Activated CD4-positive, alpha-beta memory T cell treated with anti-CD3 and anti-CD28 coated beads for 36 hours (primary cell): ENCODE measurements around the gene KDM8. TPM values are rescaled to one million over a fixed set of nuclear protein-coding genes. Genes with fewer than 3 reads are reported as not detected.
"Not testable (repeated sequence)": the region's sequence is repeated elsewhere in the genome, so short reads cannot be mapped to it uniquely, and the experiment has no call there.

ENCODE experiments used
- CTCF ChIA-PET: fragments of 350-600 bp; sonication (Branson Sonifier 250); formaldehyde crosslinking; loops from one replicate; lab custom pipeline; 2021; ENCODE audit warnings: antibody characterized with exemption, inconsistent platforms; lab: Charles Lee
- POLR2A ChIA-PET: fragments of 350-600 bp; sonication (Branson Sonifier 250); formaldehyde crosslinking; loops from one replicate; lab custom pipeline; 2021; ENCODE audit warnings: antibody characterized with exemption; lab: Charles Lee
- DNase-seq: peaks from one replicate; pipeline ENCODE4 v3.0.0-alpha.2; 2020
- H3K27ac Mint-ChIP-seq: one replicate; pipeline ENCODE4 v1.8.0; 2021; ENCODE audit warnings: mixed read lengths
- H3K27me3 Mint-ChIP-seq: one replicate; pipeline ENCODE4 v1.8.0; 2021; ENCODE audit warnings: mixed read lengths
- H3K36me3 Mint-ChIP-seq: one replicate; pipeline ENCODE4 v1.8.0; 2021; ENCODE audit warnings: mixed read lengths
- H3K4me1 Mint-ChIP-seq: one replicate; pipeline ENCODE4 v1.8.0; 2021; ENCODE audit warnings: low read depth, mixed read lengths
- H3K4me3 Mint-ChIP-seq: one replicate; pipeline ENCODE4 v1.8.0; 2021; ENCODE audit warnings: mild to moderate bottlenecking, mixed read lengths
- H3K9me3 Mint-ChIP-seq: one replicate; pipeline ENCODE4 v1.8.0; 2021; ENCODE audit warnings: mixed read lengths
- intact Hi-C: fragments of 100-400 bp; cut with micrococcal nuclease; formaldehyde crosslinking; loops from one replicate; pipeline ENCODE4 v1.15.1; 2023
- total RNA-seq, 2 experiments: library from RNA; stranded (reverse); gene quantifications; one replicate each; pipeline ENCODE4 v1.2.3, GENCODE V29; 2021

The KDM8 gene
- total RNA-seq, 2 experiments from 2014 or later: 8.7 to 9.7 TPM

DNA sequence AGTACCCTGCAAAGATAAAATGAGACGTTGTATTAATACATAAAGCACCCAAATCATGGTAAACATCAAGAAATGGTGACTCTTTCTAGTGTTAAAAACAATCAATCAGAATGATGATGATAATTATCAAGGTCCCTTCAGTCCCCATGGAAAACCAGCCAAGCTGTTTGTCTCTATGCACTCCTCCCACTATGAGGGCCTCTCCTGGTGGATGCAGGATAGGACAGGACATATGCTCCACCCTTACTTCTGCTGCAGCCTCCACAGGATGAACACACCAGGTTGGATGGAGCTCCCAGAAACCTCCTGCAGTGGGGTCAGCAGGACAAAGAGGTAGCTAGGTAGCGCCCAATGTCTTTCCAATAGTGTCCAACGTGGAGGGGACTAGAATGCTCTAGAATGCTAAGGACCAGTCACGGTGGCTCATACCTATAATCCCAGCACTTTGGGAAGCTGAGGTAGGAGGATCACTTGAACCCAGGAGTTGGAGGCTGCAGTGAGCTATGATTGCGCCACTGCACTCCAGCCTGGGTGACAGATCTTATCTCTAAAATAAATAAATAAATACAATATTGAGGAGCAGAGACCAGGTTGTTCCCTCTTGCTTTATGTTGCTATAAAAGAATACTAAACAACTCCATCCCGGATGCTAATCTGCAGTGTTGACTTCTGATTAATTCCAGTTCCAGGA, 9.9 kb upstream of the KDM8 start:
- no peak overlapping the region for H3K4me3 Mint-ChIP-seq
- CTCF ChIA-PET: interaction anchor here (1.0 to 1.1 kb wide), 2 partner anchors 45 to 175 kb away, joined by 3 to 4 read pairs; no protein-coding TSS in a partner anchor
- POLR2A ChIA-PET: interaction anchor here (1.1 to 2.1 kb wide), 3 partner anchors 10 to 174 kb away, joined by 3 to 6 read pairs (median 4); partner anchors contain the start of gene KDM8
- DNase-seq: no peak
- intact Hi-C loops: no loop called here
- H3K9me3 Mint-ChIP-seq: peaks cover 11% of the 10 kb centered on the region
- H3K4me1 Mint-ChIP-seq: peaks cover 36% of the 10 kb centered on the region
- no peaks in the 10 kb centered on the region for H3K27me3 Mint-ChIP-seq
- no peaks in the 10 kb centered on the region for H3K36me3 Mint-ChIP-seq
- H3K27ac Mint-ChIP-seq: no peak overlapping the region

DNA sequence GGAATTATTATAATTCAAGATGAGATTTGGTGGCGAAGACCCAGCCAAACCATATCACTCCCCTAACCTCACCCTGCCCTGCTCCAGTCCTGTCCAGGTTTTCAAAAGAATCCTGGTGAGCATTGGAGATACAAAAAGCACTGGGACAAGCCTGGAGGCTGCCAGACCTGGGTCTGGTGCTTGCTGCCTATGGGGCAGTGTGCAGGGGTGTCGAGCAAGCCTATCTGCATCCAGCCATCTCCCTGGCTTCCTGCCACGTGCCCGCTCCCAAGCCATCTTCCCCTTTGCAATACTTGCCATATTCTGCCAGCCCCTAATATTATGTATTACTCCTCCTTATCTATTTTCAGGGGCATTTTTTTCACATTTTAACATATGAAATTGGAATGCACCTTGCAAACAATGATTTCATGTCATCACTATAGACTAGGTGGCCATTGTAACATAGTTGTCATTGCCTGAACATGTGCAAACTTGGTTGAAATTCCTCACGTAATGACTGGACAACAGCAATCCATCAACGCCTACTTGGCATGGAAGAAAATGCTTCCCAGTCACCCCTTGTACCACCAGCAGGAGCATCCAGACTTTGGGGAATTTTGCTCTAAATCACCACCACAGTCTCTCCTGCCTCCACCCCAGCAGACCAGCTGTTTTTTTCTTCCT, 8.1 kb upstream of the KDM8 start:
- ChIA-PET CTCF (interaction anchor here (0.8 to 2.1 kb wide), 2 partner anchors 16 to 41 kb away, joined by 3 to 10 read pairs; no protein-coding TSS in a partner anchor), POLR2A (interaction anchor here (2.1 kb wide), 1 partner anchor 9 kb away, joined by 6 read pairs; the partner anchor contains the start of gene KDM8)
- Mint-ChIP-seq H3K27ac (no peak overlapping the region), H3K4me1 (peaks cover 53% of the 10 kb centered on the region), H3K27me3 (no peaks in the 10 kb centered on the region), H3K9me3 (peaks cover 11% of the 10 kb centered on the region), H3K4me3 (no peak overlapping the region), H3K36me3 (peaks cover 2% of the 10 kb centered on the region)
- intact Hi-C loops: no loop called here
- no peak for DNase-seq

DNA sequence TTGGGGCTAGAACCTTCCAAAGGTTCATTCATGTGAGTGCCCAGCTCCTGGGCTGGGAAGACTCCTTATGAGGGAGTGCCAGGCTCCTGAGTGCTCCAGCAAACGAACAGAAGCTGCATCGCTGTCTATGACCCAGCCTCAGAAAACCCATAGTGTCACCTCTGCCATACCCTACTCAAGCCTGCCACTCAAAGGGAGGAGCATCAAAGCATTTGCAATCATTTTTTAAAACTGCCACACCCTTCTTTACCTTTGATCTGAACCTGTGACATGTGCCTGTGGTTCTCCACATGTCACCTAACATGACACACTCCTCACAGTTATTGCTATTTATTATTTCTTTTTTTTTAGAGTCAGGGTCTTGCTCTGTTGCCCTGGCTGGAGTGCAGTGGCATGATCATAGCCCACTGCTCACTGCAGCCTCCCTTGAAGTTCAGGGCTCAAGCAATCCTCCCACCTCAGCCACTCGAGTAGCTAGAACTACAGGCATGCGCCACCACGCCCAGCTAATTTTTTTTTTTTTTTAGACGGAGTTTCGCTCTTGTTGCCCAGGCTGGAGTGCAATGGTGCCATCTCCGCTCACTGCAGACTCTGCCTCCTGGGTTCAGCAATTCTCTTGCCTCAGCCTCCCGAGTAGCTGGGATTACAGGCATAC, 7.3 kb upstream of the KDM8 start:
- ChIA-PET POLR2A (interaction anchor here (0.6 kb wide), 1 partner anchor 9 kb away, joined by 3 read pairs; no protein-coding TSS in a partner anchor), CTCF (interaction anchor here (0.7 to 2.1 kb wide), 5 partner anchors 15 to 172 kb away, joined by 3 to 10 read pairs (median 3); no protein-coding TSS in a partner anchor)
- DNase-seq: peak; percentile 40
- intact Hi-C loops: no loop called here
- Mint-ChIP-seq H3K27me3 (no peaks in the 10 kb centered on the region), H3K36me3 (peaks cover 2% of the 10 kb centered on the region), H3K4me3 (no peak overlapping the region), H3K4me1 (peaks cover 61% of the 10 kb centered on the region), H3K27ac (peak overlapping the region; percentile 40), H3K9me3 (peaks cover 14% of the 10 kb centered on the region)

DNA sequence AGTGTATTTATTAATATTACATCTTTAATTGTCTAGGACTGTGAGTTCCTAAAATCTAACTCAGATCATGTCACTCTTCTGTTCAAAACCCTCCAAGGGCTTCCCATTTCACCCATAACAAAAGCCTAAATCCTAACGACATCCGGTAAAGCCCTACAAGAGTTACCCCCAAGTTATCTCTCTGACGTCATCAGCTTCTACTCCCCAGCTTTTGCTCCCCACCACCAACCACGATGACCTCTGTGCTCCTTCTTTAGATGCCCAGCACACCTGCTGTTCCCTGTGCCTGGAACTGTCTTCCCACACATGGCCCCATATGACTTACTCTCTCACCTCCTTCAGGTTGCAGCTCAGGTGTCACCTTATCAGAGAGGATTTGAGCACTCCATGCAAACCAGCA, 6.3 kb upstream of the KDM8 start:
- Mint-ChIP-seq H3K36me3 (peaks cover 2% of the 10 kb centered on the region), H3K27ac (no peak overlapping the region), H3K27me3 (no peaks in the 10 kb centered on the region), H3K4me1 (peaks cover 66% of the 10 kb centered on the region), H3K4me3 (no peak overlapping the region), H3K9me3 (peaks cover 14% of the 10 kb centered on the region)
- DNase-seq: no peak
- intact Hi-C loops: no loop called here
- ChIA-PET POLR2A (no interaction called here), CTCF (interaction anchor here (1.0 to 2.1 kb wide), 3 partner anchors 17 to 171 kb away, joined by 3 to 10 read pairs (median 3); no protein-coding TSS in a partner anchor)

DNA sequence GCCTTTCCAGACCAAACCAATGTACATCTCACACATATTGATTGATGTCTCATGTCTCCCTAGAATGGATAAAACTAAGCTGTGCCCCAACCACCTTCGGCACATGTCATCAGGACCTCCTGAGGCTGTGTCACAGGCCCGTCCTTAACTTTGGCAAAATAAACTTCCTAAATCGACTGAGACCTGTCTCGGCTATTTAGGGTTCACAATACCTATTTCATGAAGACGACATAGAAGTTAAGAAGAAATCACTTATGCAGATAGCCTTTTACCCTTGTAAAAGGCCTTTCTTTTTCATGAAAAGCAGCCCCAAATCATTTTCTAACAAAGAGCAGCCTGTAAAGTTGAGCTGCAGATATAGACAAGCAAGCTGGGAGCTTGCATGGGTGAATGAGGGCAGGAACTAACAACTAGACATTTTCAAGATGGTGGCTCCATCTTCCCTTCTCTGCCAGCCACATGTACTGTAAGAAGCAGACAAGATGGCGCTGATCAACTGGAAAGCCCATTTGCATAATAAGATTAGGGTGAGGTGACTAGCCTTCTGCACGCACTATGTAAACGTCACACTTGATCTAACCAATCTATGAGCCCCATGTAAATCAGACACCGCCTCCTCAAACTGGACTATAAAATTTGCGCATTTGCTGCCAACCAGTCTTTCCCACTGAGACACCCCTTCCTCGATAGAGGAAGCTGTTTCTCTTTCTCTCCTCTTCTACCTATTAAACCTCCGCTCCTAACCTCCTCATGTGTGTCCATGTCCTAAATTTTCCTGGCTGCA, 4.7 kb upstream of the KDM8 start:
- POLR2A ChIA-PET: interaction anchor here (1.3 kb wide), 1 partner anchor 19 kb away, joined by 5 read pairs; no protein-coding TSS in a partner anchor
- intact Hi-C loops: loop anchor here (1.0 kb wide), 2 partner anchors 19 to 28 kb away; no protein-coding TSS in a partner anchor
- CTCF ChIA-PET: interaction anchor here (1.4 to 3.2 kb wide), 5 partner anchors 19 to 169 kb away, joined by 4 to 20 read pairs (median 7); no protein-coding TSS in a partner anchor
- Mint-ChIP-seq H3K9me3 (peaks cover 14% of the 10 kb centered on the region), H3K27ac (no peak overlapping the region), H3K27me3 (no peaks in the 10 kb centered on the region), H3K36me3 (peaks cover 3% of the 10 kb centered on the region), H3K4me3 (no peak overlapping the region), H3K4me1 (peaks cover 78% of the 10 kb centered on the region)
- no peak for DNase-seq

DNA sequence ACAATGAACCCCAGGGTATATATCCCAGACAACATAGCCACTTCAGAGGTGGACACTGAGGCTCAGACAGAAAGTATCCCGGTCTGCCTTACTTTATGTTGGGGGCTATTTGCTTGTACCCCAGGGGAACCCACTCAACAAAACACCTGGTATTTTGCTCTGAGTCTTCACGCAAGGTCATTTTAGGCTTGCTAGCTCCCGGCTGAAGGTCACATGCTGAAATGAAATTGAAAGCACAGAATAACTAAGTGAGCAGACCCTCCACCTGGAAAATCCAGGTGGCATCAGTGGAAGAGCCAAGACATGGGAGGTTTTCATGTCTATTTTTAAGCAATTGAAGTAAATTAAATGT, 4.1 kb upstream of the KDM8 start:
- CTCF ChIA-PET: interaction anchor here (1.1 to 3.2 kb wide), 7 partner anchors 20 to 175 kb away, joined by 3 to 20 read pairs (median 6); no protein-coding TSS in a partner anchor
- Mint-ChIP-seq H3K27ac (no peak overlapping the region), H3K9me3 (peaks cover 13% of the 10 kb centered on the region), H3K4me1 (peaks cover 79% of the 10 kb centered on the region), H3K36me3 (peaks cover 6% of the 10 kb centered on the region), H3K27me3 (no peaks in the 10 kb centered on the region), H3K4me3 (no peak overlapping the region)
- no peak for DNase-seq
- POLR2A ChIA-PET: interaction anchor here (1.0 to 1.3 kb wide), 2 partner anchors 20 to 36 kb away, joined by 4 to 5 read pairs; no protein-coding TSS in a partner anchor
- intact Hi-C loops: loop anchor here (1.0 kb wide), 2 partner anchors 20 to 29 kb away; no protein-coding TSS in a partner anchor

DNA sequence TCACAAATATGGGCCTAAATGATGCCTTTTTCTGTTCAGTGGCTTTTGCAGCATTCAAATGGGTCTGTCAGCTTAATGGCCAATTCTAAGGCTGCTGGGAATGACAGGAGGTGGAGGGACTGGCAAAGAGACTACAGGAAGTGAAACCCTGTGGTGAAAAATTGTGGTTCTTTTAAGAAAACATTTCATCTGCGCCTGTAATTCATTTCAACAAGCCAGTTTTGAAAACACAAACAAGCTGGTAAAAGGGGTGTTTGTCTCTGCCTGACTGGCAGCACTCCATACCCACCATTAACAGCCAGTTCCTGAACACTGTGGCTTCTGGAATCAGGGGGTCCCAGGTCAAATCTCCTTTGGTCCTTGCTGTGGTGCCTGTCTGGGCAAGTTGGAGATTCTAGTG, 3.6 kb upstream of the KDM8 start:
- peak; percentile 38 for DNase-seq
- Mint-ChIP-seq H3K27me3 (no peaks in the 10 kb centered on the region), H3K27ac (peak overlapping the region; percentile 83), H3K4me1 (peaks cover 78% of the 10 kb centered on the region), H3K9me3 (peaks cover 8% of the 10 kb centered on the region), H3K4me3 (no peak overlapping the region), H3K36me3 (peaks cover 6% of the 10 kb centered on the region)
- ChIA-PET POLR2A (interaction anchor here (1.0 to 1.3 kb wide), 2 partner anchors 20 to 35 kb away, joined by 4 to 5 read pairs; no protein-coding TSS in a partner anchor), CTCF (interaction anchor here (1.1 to 3.2 kb wide), 7 partner anchors 20 to 175 kb away, joined by 3 to 20 read pairs (median 6); no protein-coding TSS in a partner anchor)
- intact Hi-C loops: loop anchor here (1.0 kb wide), 2 partner anchors 20 to 29 kb away; no protein-coding TSS in a partner anchor

DNA sequence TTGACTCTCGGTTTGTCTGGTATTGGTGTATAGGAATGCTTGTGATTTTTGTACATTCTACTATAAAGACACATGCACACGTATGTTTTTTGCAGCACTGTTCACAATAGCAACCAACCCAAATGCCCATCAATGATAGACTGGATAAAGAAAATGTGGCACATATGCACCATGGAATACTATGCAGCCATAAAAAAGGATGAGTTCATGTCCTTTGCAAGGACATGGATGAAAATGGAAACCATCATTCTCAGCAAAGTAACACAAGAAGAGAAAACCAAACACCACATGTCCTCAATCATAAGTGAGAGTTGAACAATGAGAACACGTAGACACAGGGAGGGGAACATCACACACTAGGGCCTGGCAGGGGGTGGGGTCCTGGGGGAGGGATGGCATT, 2.4 kb upstream of the KDM8 start:
- Mint-ChIP-seq H3K4me1 (peaks cover 67% of the 10 kb centered on the region), H3K27ac (peak overlapping the region; percentile 83)
- H3K9me3 Mint-ChIP-seq, POLR2A ChIA-PET, intact Hi-C loops, H3K4me3 Mint-ChIP-seq, DNase-seq, H3K36me3 Mint-ChIP-seq, CTCF ChIA-PET, H3K27me3 Mint-ChIP-seq: not testable (repeated sequence)

DNA sequence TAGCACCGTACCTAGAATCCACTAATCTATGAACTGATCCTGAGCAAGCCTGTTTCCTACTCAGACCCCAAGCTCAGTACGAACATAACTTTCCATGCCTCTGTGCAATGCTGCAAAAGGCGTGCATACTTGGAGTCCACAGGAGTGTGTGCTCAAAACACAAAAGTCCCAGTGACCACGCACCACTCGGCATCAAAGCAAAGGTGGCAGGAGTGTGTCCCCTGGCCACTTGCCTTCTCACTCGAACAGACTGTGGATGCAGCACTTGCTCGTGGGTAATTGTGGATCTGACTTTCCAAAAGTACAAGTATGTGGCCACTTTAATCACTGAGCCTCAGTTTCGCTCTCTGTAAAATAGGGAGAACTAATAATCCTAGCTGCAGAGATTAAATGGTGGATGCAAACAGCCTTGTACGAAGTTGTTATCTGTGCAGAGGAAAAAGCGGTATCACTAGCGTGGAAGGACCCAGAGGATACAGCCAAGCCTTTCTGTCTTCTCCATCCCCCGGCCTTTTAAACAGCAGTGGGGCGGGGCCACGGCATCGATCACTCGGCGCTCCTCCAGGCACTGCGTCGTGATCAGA, 311 bp upstream of the KDM8 start:
- CTCF ChIA-PET: interaction anchor here (0.8 to 2.6 kb wide), 10 partner anchors 24 to 250 kb away, joined by 3 to 22 read pairs (median 4); no protein-coding TSS in a partner anchor
- peak; percentile 95 for DNase-seq
- no peaks in the 10 kb centered on the region for H3K27me3 Mint-ChIP-seq
- intact Hi-C loops: loop anchor here (1.0 kb wide), 4 partner anchors 24 to 205 kb away; no protein-coding TSS in a partner anchor
- peaks cover 6% of the 10 kb centered on the region for H3K36me3 Mint-ChIP-seq
- H3K4me1 Mint-ChIP-seq: peaks cover 53% of the 10 kb centered on the region
- H3K9me3 Mint-ChIP-seq: peaks cover 2% of the 10 kb centered on the region
- peak overlapping the region; percentile 95 for H3K4me3 Mint-ChIP-seq
- H3K27ac Mint-ChIP-seq: peak overlapping the region; percentile 97
- POLR2A ChIA-PET: interaction anchor here (0.6 to 2.7 kb wide), 12 partner anchors 9 to 347 kb away, joined by 3 to 15 read pairs (median 4); partner anchors contain the start of gene KATNIP

DNA sequence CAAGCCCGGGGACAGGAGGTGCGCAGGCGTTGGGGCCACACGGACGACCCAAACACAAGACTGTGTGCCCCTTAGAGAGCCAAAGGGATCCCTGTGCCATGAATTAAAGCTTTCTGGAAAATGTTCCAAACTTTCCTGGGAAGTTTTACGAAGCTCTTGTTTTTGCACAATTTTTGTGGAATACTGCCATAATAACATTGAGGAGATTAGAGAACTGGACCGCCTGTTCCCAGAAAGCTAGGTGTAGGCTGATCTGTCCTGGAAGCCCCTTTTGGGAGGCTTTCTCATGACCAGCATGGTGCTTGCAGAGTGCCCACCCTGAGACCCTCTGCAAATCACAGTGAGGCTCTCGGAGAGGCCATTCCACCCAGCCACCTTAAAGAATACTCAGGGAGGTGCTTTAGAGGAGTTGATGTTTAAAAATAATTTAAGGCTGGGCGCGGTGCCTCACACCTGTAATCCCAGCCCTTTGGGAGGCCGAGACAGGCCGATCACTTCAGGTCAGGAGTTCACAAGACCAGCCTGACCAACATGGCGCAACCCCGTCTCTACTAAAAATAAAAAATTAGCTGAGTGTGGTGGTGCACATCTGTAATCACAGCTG, 1.1 kb downstream of the KDM8 start:
- Mint-ChIP-seq H3K4me1 (peaks cover 40% of the 10 kb centered on the region), H3K27ac (peak overlapping the region; percentile 97), H3K27me3 (no peaks in the 10 kb centered on the region), H3K9me3 (peaks cover 2% of the 10 kb centered on the region), H3K4me3 (peak overlapping the region; percentile 95), H3K36me3 (peaks cover 4% of the 10 kb centered on the region)
- ChIA-PET POLR2A (interaction anchor here (0.6 to 2.7 kb wide), 13 partner anchors 10 to 346 kb away, joined by 3 to 15 read pairs (median 4); partner anchors contain the start of gene KATNIP), CTCF (interaction anchor here (0.8 to 2.6 kb wide), 10 partner anchors 23 to 163 kb away, joined by 3 to 22 read pairs (median 5); no protein-coding TSS in a partner anchor)
- intact Hi-C loops: no loop called here
- DNase-seq: no peak
